K562 (cell line): ENCODE data around the gene SLTM.
"Not testable (repeated sequence)": the region's sequence is repeated elsewhere in the genome, so short reads cannot be mapped to it uniquely, and the experiment has no call there.

Experiments used
- CBX5 ChIP-seq: IDR thresholded peaks from 2 replicates; pipeline ENCODE4 v1.6.1; 2014; ENCODE audit warnings: low read depth, borderline replicate concordance
- EP300 ChIP-seq: IDR thresholded peaks from 2 replicates; pipeline ENCODE4 v1.6.1; 2012; ENCODE audit warnings: low read length, improper control_type of control experiment
- EZH2 ChIP-seq: IDR thresholded peaks from 2 replicates; pipeline ENCODE4 v1.6.1; 2012; ENCODE audit warnings: low read depth, mild to moderate bottlenecking, inconsistent platforms, low read length, borderline replicate concordance
- FOSL1 ChIP-seq: fragments of 200-800 bp; sonication (Bioruptor generic); conservative IDR thresholded peaks from 2 replicates; pipeline ENCODE4 v1.6.1; 2016; ENCODE audit warnings: missing genetic modification characterization, missing compliant biosample characterization
- GTF2F1 ChIP-seq: IDR thresholded peaks from 2 replicates; pipeline ENCODE4 v1.6.1; 2011; ENCODE audit warnings: low read depth, low read length, improper control_type of control experiment
- HDAC3 ChIP-seq: fragments of 450-650 bp; IDR thresholded peaks from 2 replicates; pipeline ENCODE4 v1.6.1; 2018; ENCODE audit warnings: borderline replicate concordance, mild to moderate bottlenecking, moderate library complexity; ENCODE audit not compliant: partially characterized antibody
- PBX2 ChIP-seq, 2 experiments: IDR thresholded peaks in 1 of 2; conservative IDR thresholded peaks in 1 of 2; 2 replicates each; pipeline ENCODE4 v1.6.1; 2016; ENCODE audit warnings: low read depth in 2 of 2, mild to moderate bottlenecking in 1 of 2, missing compliant biosample characterization in 1 of 2, missing genetic modification characterization in 1 of 2, moderate library complexity in 1 of 2
- POLR2A ChIP-seq: fragments of 450-650 bp; conservative IDR thresholded peaks from 2 replicates; pipeline ENCODE4 v1.6.1; 2016
- POLR2AphosphoS5 ChIP-seq: IDR thresholded peaks from 2 replicates; pipeline ENCODE4 v1.6.1; 2011; ENCODE audit warnings: mild to moderate bottlenecking, low read depth, low read length, moderate library complexity; ENCODE audit not compliant: control insufficient read depth, insufficient read depth
- ZNF280A ChIP-seq: fragments of 450-650 bp; IDR thresholded peaks from 2 replicates; pipeline ENCODE4 v1.6.1; 2018; ENCODE audit warnings: mild to moderate bottlenecking, low read depth; ENCODE audit not compliant: partially characterized antibody
- TF ChIP-seq, protein P1 (sequence below), 3 experiments: IDR thresholded peaks in 2 of 3; conservative IDR thresholded peaks in 1 of 3; 2 replicates each; pipeline ENCODE4 v1.5.1; 2011 to 2012; ENCODE audit warnings: low read length in 3 of 3, mild to moderate bottlenecking in 3 of 3, control low read depth in 2 of 3, improper control_type of control experiment in 1 of 3, inconsistent platforms in 1 of 3, low read depth in 1 of 3, mixed read lengths in 1 of 3, moderate library complexity in 1 of 3; ENCODE audit not compliant: insufficient read depth in 2 of 3
- TF ChIP-seq, protein P2 (sequence below): fragments of 250-450 bp; sonication (Bioruptor Pico); IDR thresholded peaks from 2 replicates; pipeline ENCODE4 v1.8.0; 2022; ENCODE audit warnings: inconsistent platforms, mild to moderate bottlenecking, moderate library complexity, borderline replicate concordance

DNA sequence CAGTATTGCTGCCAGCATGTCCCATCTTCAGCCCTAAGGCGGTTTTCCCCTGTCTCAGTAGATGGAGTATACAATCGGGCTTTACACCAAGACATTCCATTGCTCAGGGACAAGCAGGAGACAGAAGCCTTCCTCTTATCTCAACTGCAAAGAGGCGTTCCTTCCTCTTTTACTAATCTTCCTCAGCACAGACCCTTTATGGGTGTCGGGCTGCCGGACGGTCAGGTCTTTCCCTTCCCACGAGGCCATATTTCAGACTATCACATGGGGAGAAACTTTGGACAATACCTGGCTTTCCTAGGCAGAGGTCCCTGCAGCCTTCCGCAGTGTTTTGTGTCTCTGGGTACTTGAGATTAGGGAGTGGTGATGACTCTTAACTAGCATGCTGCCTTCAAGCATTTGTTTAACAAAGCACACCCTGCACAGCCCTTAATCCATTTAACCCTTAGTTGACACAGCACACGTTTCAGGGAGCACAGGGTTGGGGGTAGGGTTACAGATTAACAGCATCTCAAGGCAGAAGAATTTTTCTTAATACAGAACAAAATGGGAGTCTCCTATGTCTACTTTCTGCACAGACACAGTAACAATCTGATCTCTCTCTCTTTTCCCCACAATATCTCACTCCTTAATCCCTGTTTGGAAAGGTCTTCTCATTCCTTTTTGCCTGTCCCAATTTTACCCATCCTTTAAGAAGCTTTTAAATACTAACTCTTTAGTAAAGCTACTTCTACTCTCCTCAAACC is 99.6 kb downstream of the SLTM start:
- TF ChIP-seq, protein P1, sequence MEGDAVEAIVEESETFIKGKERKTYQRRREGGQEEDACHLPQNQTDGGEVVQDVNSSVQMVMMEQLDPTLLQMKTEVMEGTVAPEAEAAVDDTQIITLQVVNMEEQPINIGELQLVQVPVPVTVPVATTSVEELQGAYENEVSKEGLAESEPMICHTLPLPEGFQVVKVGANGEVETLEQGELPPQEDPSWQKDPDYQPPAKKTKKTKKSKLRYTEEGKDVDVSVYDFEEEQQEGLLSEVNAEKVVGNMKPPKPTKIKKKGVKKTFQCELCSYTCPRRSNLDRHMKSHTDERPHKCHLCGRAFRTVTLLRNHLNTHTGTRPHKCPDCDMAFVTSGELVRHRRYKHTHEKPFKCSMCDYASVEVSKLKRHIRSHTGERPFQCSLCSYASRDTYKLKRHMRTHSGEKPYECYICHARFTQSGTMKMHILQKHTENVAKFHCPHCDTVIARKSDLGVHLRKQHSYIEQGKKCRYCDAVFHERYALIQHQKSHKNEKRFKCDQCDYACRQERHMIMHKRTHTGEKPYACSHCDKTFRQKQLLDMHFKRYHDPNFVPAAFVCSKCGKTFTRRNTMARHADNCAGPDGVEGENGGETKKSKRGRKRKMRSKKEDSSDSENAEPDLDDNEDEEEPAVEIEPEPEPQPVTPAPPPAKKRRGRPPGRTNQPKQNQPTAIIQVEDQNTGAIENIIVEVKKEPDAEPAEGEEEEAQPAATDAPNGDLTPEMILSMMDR (IDR thresholded peaks at IDR 0.05 in 2 of 3, conservative IDR thresholded peaks at IDR 0.05 in 1 of 3; ENCODE audit: insufficient read depth in 2 of 3, low read depth in 1 of 3, low read length in 3 of 3): not testable (repeated sequence)
- not testable (repeated sequence) for TF ChIP-seq ZNF280A; PBX2 (CRISPR knock-in tag; IDR thresholded peaks at IDR 0.05; ENCODE audit: low read depth); CBX5; FOSL1 (tag); GTF2F1; EZH2
- TF ChIP-seq PBX2 (tag; conservative IDR thresholded peaks at IDR 0.05; ENCODE audit: low read depth): peak; percentile 43; the same call in 1 of the 2 replicates
- TF ChIP-seq, protein P2, sequence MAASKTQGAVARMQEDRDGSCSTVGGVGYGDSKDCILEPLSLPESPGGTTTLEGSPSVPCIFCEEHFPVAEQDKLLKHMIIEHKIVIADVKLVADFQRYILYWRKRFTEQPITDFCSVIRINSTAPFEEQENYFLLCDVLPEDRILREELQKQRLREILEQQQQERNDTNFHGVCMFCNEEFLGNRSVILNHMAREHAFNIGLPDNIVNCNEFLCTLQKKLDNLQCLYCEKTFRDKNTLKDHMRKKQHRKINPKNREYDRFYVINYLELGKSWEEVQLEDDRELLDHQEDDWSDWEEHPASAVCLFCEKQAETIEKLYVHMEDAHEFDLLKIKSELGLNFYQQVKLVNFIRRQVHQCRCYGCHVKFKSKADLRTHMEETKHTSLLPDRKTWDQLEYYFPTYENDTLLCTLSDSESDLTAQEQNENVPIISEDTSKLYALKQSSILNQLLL (CRISPR knock-in tag): not testable (repeated sequence)
- TF ChIP-seq POLR2AphosphoS5: peak; percentile 58; the same call in 1 of the 2 replicates
- peak; percentile 76 for TF ChIP-seq EP300
- TF ChIP-seq POLR2A: peak; percentile 50; the same call in 1 of the 2 replicates
- peak; percentile 76 for TF ChIP-seq HDAC3
